Prostate gland (tissue), 2 donors: ENCODE data around the gene PSTPIP1.

Experiments
- POLR2A ChIP-seq: fragments of 450-650 bp; IDR thresholded peaks from one replicate; pipeline ENCODE4 v1.6.1; 2016; ENCODE audit warnings: antibody characterized with exemption, mild to moderate bottlenecking
- POLR2AphosphoS5 ChIP-seq: sonication (generic); formaldehyde crosslinking; IDR thresholded peaks from one replicate; pipeline ENCODE4 v1.6.1; 2017; ENCODE audit warnings: antibody characterized with exemption
- TF ChIP-seq, protein P1 (sequence below), 4 experiments: fragments of 200-600 bp in 2 of 4; fragments of 450-650 bp in 2 of 4; sonication (generic) in 2 of 4; IDR thresholded peaks; 1 replicate in 3 of 4; 2 replicates in 1 of 4; pipeline ENCODE4 v1.5.1; 2016 to 2019; ENCODE audit warnings: antibody characterized with exemption in 4 of 4, mild to moderate bottlenecking in 2 of 4, moderate library complexity in 2 of 4

DNA sequence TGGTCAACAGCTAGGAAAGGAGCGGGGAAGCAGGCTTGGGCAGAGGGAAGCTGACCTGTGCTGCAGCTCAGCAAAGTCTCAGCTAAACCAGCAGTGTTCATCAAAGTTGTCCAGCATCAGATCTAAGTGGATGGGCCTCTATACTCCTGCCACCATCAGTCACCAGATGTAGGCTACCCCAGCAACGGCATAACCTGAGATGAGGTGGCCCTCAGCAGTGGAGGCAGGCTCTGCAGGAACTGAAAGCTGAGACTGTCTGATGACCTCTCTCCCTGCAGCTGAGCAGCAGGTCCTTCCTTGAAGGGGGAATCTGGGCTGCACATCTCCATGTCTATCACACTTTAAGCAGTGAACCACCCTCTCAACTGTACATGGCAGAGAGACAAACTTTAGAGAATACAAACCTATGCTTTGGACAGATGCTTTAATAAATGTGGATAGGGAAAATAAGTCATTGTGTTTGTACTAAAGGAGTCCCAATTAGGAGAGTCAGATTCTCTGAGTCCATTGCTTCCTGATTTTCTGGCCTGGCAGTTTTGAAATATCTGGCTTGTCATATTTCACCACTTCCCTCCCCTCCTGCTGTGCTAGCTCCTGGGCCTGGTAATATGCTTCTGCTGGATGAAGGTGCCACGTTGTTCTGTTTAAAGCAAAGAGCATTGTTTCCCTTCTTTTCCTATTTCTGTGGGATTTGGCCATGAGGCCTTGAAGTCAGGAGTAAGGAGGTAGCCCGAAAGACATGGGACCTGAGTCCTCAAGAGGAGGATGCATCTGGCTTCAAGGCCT, 11.1 kb upstream of the PSTPIP1 start:
- TF ChIP-seq, protein P1, sequence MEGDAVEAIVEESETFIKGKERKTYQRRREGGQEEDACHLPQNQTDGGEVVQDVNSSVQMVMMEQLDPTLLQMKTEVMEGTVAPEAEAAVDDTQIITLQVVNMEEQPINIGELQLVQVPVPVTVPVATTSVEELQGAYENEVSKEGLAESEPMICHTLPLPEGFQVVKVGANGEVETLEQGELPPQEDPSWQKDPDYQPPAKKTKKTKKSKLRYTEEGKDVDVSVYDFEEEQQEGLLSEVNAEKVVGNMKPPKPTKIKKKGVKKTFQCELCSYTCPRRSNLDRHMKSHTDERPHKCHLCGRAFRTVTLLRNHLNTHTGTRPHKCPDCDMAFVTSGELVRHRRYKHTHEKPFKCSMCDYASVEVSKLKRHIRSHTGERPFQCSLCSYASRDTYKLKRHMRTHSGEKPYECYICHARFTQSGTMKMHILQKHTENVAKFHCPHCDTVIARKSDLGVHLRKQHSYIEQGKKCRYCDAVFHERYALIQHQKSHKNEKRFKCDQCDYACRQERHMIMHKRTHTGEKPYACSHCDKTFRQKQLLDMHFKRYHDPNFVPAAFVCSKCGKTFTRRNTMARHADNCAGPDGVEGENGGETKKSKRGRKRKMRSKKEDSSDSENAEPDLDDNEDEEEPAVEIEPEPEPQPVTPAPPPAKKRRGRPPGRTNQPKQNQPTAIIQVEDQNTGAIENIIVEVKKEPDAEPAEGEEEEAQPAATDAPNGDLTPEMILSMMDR (IDR thresholded peaks at IDR 0.05), result no peak
- no peak for TF ChIP-seq POLR2A
- no peak for TF ChIP-seq POLR2AphosphoS5
